Subcutaneous adipose tissue (tissue), 4 donors: ENCODE data around the gene USPL1. TPM values are rescaled to one million over a fixed set of nuclear protein-coding genes. Genes with fewer than 3 reads are reported as not detected.

Experiments
- CTCF ChIP-seq: fragments of 450-650 bp; IDR thresholded peaks from one replicate; pipeline ENCODE4 v1.5.1; 2016; ENCODE audit warnings: low read depth, mild to moderate bottlenecking, control low read depth, antibody characterized with exemption, moderate library complexity
- total RNA-seq, 4 donors: library from RNA; depleted of rRNA; stranded (reverse); fragments of >200 nt; gene quantifications; one replicate each; pipeline ENCODE4 v1.1.0, GENCODE V29; 2016

Gene USPL1
- total RNA-seq, 4 donors from 2014 or later: 24.3 to 47.8 (median 25.9) TPM

GRCh38 chr13:30601836-30602235, 15.9 kb upstream of the USPL1 start:
- TF ChIP-seq CTCF: no peak

GRCh38 chr13:30605052-30605451, 12.7 kb upstream of the USPL1 start:
- no peak for TF ChIP-seq CTCF

GRCh38 chr13:30607908-30608307, 9.8 kb upstream of the USPL1 start:
- no peak for TF ChIP-seq CTCF

- TF ChIP-seq CTCF: no peak
Measured at GRCh38 chr13:30608364-30608763, 9.4 kb upstream of the USPL1 start.

GRCh38 chr13:30610311-30610710, 7.4 kb upstream of the USPL1 start:
- no peak for TF ChIP-seq CTCF

GRCh38 chr13:30615481-30615865, 2.2 kb upstream of the USPL1 start:
- TF ChIP-seq CTCF: no peak

GRCh38 chr13:30615866-30616541, 1.7 kb upstream of the USPL1 start:
- no peak for TF ChIP-seq CTCF
